ENCODE data around the gene CACNA2D3. TPM values are rescaled to one million over a fixed set of nuclear protein-coding genes. Genes with fewer than 3 reads are reported as not detected.

Gene CACNA2D3
- total and polyA plus RNA-seq, 4 experiments from 2014 or later, result not detected

GRCh38 chr3:54665016-54665600 is 542.8 kb downstream of the CACNA2D3 start:
- peaks cover 0 to 2% (median 0%) of the 10 kb centered on the region in 8 donors for H3K9me3 Mint-ChIP-seq
- ChIA-PET CTCF (ENCODE audit: partially characterized antibody) (no interaction called here), POLR2A (ENCODE audit: partially characterized antibody) (no interaction called here)
- Histone ChIP-seq H3K4me1 (ENCODE audit: insufficient read depth, low read length) (no peaks in the 10 kb centered on the region), H3K36me3 (ENCODE audit: insufficient read depth, low read length) (no peaks in the 10 kb centered on the region), H3K4me3 (ENCODE audit: low read length in 2 of 2) (no peak overlapping the region), H3K9me3 (ENCODE audit: control insufficient read depth in 1 of 2, low read length in 2 of 2) (no peaks in the 10 kb centered on the region), H3K27ac (ENCODE audit: low read depth, low read length) (no peak overlapping the region), H3K27me3 (ENCODE audit: insufficient read depth, low read length) (no peaks in the 10 kb centered on the region)
- no peaks in the 10 kb centered on the region for H3K36me3 Mint-ChIP-seq
- H3K4me3 Mint-ChIP-seq, result no peak overlapping the region
- no peak overlapping the region for H3K27ac Mint-ChIP-seq
- DNase-seq, result no peak
- peaks cover 0 to 2% of the 10 kb centered on the region in 2 donors for H3K27me3 Mint-ChIP-seq
- H3K4me1 Mint-ChIP-seq, result no peaks in the 10 kb centered on the region
- intact Hi-C loops (cut with micrococcal nuclease), result no loop called here

DNA sequence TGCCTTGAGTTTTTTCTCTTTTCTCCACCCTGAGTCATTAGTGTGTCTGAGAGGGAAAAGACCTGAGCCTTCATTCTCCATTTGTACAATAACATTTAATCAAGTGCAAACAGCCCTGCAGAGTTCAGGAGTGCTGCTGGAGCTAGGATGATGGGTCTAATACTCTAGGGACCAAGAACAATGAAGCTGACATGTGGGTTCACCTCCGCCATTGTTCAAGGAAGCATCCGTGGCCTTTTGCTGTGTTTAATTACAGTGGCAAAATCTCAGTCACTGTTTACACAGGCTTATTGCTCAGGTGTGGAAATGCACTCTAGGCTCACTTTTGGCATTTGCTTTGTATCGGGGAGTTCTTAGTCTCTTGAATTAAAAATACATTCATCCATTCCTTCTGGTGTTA is 545.9 kb downstream of the CACNA2D3 start:
- no peaks in the 10 kb centered on the region for H3K9me3 ChIP-seq (ENCODE audit: control insufficient read depth in 1 of 2, low read length in 2 of 2)
- intact Hi-C loops (cut with micrococcal nuclease), result no loop called here
- Mint-ChIP-seq H3K9me3 (peaks cover 0 to 2% (median 0%) of the 10 kb centered on the region in 8 donors), H3K36me3 (no peaks in the 10 kb centered on the region), H3K4me3 (no peak overlapping the region), H3K27me3 (no peaks in the 10 kb centered on the region), H3K27ac (no peak overlapping the region), H3K4me1 (no peaks in the 10 kb centered on the region)
- H3K27me3 ChIP-seq (ENCODE audit: insufficient read depth, low read length), result no peaks in the 10 kb centered on the region
- H3K4me1 ChIP-seq (ENCODE audit: insufficient read depth, low read length), result no peaks in the 10 kb centered on the region
- H3K4me3 ChIP-seq (ENCODE audit: low read length in 2 of 2), result no peak overlapping the region
- POLR2A ChIA-PET (ENCODE audit: partially characterized antibody), result no interaction called here
- DNase-seq, result no peak
- no peak overlapping the region for H3K27ac ChIP-seq (ENCODE audit: low read depth, low read length)
- CTCF ChIA-PET (ENCODE audit: partially characterized antibody), result no interaction called here
- no peaks in the 10 kb centered on the region for H3K36me3 ChIP-seq (ENCODE audit: insufficient read depth, low read length)

GRCh38 chr3:54670201-54671000 is 548.0 kb downstream of the CACNA2D3 start:
- Histone ChIP-seq H3K27ac (ENCODE audit: low read depth, low read length) (no peak overlapping the region), H3K4me1 (ENCODE audit: insufficient read depth, low read length) (no peaks in the 10 kb centered on the region), H3K9me3 (ENCODE audit: control insufficient read depth in 1 of 2, low read length in 2 of 2) (no peaks in the 10 kb centered on the region), H3K36me3 (ENCODE audit: insufficient read depth, low read length) (no peaks in the 10 kb centered on the region), H3K27me3 (ENCODE audit: insufficient read depth, low read length) (no peaks in the 10 kb centered on the region), H3K4me3 (ENCODE audit: low read length in 2 of 2) (no peak overlapping the region)
- Mint-ChIP-seq H3K4me1 (no peaks in the 10 kb centered on the region), H3K27ac (no peak overlapping the region), H3K9me3 (peaks cover 0 to 11% (median 3%) of the 10 kb centered on the region in 8 donors), H3K36me3 (no peaks in the 10 kb centered on the region), H3K27me3 (no peaks in the 10 kb centered on the region), H3K4me3 (no peak overlapping the region)
- ChIA-PET CTCF (ENCODE audit: partially characterized antibody) (no interaction called here), POLR2A (ENCODE audit: partially characterized antibody) (no interaction called here)
- intact Hi-C loops (cut with micrococcal nuclease), result no loop called here
- DNase-seq, result no peak

DNA sequence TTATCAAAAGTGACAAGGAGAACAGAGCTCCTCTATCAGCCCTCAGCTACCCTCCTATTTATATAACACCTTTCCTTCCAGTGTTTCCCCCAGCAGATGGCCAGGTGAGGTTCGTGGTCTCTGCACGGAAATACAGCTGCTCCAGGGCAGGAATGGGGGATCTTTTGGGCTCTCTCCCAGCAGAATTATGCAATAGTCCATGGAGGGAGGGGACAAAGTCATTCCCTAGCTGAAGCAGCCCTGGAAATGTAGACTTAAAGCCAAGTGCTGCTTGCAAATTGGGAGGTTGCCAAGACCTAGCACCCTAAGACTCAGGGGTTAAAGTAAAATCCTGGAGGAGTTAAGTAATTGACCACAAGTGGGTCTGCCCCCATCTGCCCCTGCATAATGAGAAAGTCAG is 549.2 kb downstream of the CACNA2D3 start:
- no peaks in the 10 kb centered on the region for H3K4me1 Mint-ChIP-seq
- CTCF ChIA-PET (ENCODE audit: partially characterized antibody), result no interaction called here

DNA sequence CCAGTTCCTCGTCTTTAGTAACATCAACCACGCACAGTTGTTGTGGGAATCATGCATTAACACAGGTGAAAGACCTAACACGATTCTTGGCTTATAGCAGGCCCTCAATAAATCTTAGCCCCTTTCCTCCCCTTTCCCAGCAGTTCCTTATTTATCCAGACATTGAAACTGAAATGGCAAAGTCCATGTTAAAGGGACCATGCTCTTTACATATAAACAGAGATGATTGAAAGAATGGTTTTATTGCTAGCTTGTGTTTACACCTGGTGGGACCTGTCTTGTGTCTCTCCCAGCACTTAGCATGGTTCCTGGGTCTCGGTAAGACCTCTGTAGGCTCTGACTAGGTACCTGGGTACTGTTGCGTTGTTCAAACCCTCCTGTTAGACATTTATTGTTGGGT is 553.7 kb downstream of the CACNA2D3 start:
- H3K27me3 ChIP-seq (ENCODE audit: insufficient read depth, low read length), result no peaks in the 10 kb centered on the region
- Mint-ChIP-seq H3K4me1 (no peaks in the 10 kb centered on the region), H3K36me3 (no peaks in the 10 kb centered on the region), H3K4me3 (no peak overlapping the region), H3K27me3 (no peaks in the 10 kb centered on the region), H3K27ac (no peak overlapping the region), H3K9me3 (peaks cover 0 to 13% (median 4%) of the 10 kb centered on the region in 8 donors)
- no peaks in the 10 kb centered on the region for H3K9me3 ChIP-seq (ENCODE audit: control insufficient read depth in 1 of 2, low read length in 2 of 2)
- CTCF ChIA-PET (ENCODE audit: partially characterized antibody), result no interaction called here
- intact Hi-C loops (cut with micrococcal nuclease), result no loop called here
- no peaks in the 10 kb centered on the region for H3K4me1 ChIP-seq (ENCODE audit: insufficient read depth, low read length)
- H3K4me3 ChIP-seq (ENCODE audit: low read length in 2 of 2), result no peak overlapping the region
- H3K36me3 ChIP-seq (ENCODE audit: insufficient read depth, low read length), result no peaks in the 10 kb centered on the region
- POLR2A ChIA-PET (ENCODE audit: partially characterized antibody), result no interaction called here
- no peak for DNase-seq
- no peak overlapping the region for H3K27ac ChIP-seq (ENCODE audit: low read depth, low read length)

More for the DNA sequence above, 549.2 kb downstream of the CACNA2D3 start:
- H3K27me3 ChIP-seq (ENCODE audit: insufficient read depth, low read length), result no peaks in the 10 kb centered on the region
- H3K27ac ChIP-seq (ENCODE audit: low read depth, low read length), result no peak overlapping the region
- no peaks in the 10 kb centered on the region for H3K36me3 Mint-ChIP-seq
- no peaks in the 10 kb centered on the region for H3K36me3 ChIP-seq (ENCODE audit: insufficient read depth, low read length)
- no peak overlapping the region for H3K4me3 ChIP-seq (ENCODE audit: low read length in 2 of 2)
- POLR2A ChIA-PET (ENCODE audit: partially characterized antibody), result no interaction called here
- no peak overlapping the region for H3K4me3 Mint-ChIP-seq
- intact Hi-C loops (cut with micrococcal nuclease), result no loop called here
- no peak overlapping the region for H3K27ac Mint-ChIP-seq
- H3K9me3 Mint-ChIP-seq, result peaks cover 0 to 11% (median 4%) of the 10 kb centered on the region in 8 donors
- H3K4me1 ChIP-seq (ENCODE audit: insufficient read depth, low read length), result no peaks in the 10 kb centered on the region
- no peaks in the 10 kb centered on the region for H3K9me3 ChIP-seq (ENCODE audit: control insufficient read depth in 1 of 2, low read length in 2 of 2)
- DNase-seq, result no peak
- no peaks in the 10 kb centered on the region for H3K27me3 Mint-ChIP-seq

GRCh38 chr3:54681706-54682105 is 559.4 kb downstream of the CACNA2D3 start:
- no peak for DNase-seq
- intact Hi-C loops (cut with micrococcal nuclease), result no loop called here
- no peaks in the 10 kb centered on the region for H3K27me3 Mint-ChIP-seq
- no peak overlapping the region for H3K4me3 Mint-ChIP-seq
- ChIA-PET CTCF (ENCODE audit: partially characterized antibody) (no interaction called here), POLR2A (ENCODE audit: partially characterized antibody) (no interaction called here)
- no peaks in the 10 kb centered on the region for H3K4me1 Mint-ChIP-seq
- no peak overlapping the region for H3K27ac Mint-ChIP-seq
- Histone ChIP-seq H3K4me1 (ENCODE audit: insufficient read depth, low read length) (no peaks in the 10 kb centered on the region), H3K4me3 (ENCODE audit: low read length in 2 of 2) (no peak overlapping the region), H3K9me3 (ENCODE audit: control insufficient read depth in 1 of 2, low read length in 2 of 2) (no peaks in the 10 kb centered on the region), H3K36me3 (ENCODE audit: insufficient read depth, low read length) (no peaks in the 10 kb centered on the region), H3K27ac (ENCODE audit: low read depth, low read length) (no peak overlapping the region), H3K27me3 (ENCODE audit: insufficient read depth, low read length) (no peaks in the 10 kb centered on the region)
- no peaks in the 10 kb centered on the region for H3K36me3 Mint-ChIP-seq
- peaks cover 0 to 9% (median 0%) of the 10 kb centered on the region in 8 donors for H3K9me3 Mint-ChIP-seq

DNA sequence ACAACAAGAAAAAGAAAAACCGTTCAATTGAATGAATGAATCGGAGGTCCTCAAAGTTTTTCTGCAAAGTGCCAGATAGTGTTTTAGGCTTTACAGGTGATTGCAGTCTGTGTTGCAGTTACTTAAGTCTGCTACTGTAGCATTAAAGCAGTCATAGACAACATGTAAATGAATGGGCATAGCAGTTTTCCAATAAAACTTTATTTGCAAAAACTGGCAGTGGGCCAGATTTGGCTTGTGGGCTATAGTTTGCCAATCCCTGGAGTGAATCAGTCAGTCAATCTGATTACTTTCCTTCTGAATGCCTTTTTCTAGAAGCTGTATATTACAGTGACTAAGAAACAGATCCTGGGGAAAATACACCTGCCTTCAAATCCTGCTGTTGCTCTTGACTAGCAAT is 562.9 kb downstream of the CACNA2D3 start:
- POLR2A ChIA-PET (ENCODE audit: partially characterized antibody), result no interaction called here
- intact Hi-C loops (cut with micrococcal nuclease), result no loop called here

More for the DNA sequence above, 562.9 kb downstream of the CACNA2D3 start:
- H3K27me3 ChIP-seq (ENCODE audit: insufficient read depth, low read length), result no peaks in the 10 kb centered on the region
- no peak overlapping the region for H3K27ac ChIP-seq (ENCODE audit: low read depth, low read length)
- H3K4me1 ChIP-seq (ENCODE audit: insufficient read depth, low read length), result no peaks in the 10 kb centered on the region
- DNase-seq, result no peak
- Mint-ChIP-seq H3K4me1 (no peaks in the 10 kb centered on the region), H3K27me3 (no peaks in the 10 kb centered on the region), H3K27ac (no peak overlapping the region), H3K4me3 (no peak overlapping the region), H3K36me3 (no peaks in the 10 kb centered on the region), H3K9me3 (peaks cover 0 to 8% (median 0%) of the 10 kb centered on the region in 8 donors)
- no peaks in the 10 kb centered on the region for H3K9me3 ChIP-seq (ENCODE audit: control insufficient read depth in 1 of 2, low read length in 2 of 2)
- H3K36me3 ChIP-seq (ENCODE audit: insufficient read depth, low read length), result no peaks in the 10 kb centered on the region
- H3K4me3 ChIP-seq (ENCODE audit: low read length in 2 of 2), result no peak overlapping the region
- CTCF ChIA-PET (ENCODE audit: partially characterized antibody), result no interaction called here

Measured in CD4-positive, alpha-beta memory T cell (primary cell).